Raji (cell line): ENCODE results near the gene TROAP.

ENCODE experiments used
- POLR2A ChIP-seq: IDR thresholded peaks from 2 replicates; pipeline ENCODE4 v1.6.1; 2011; ENCODE audit warnings: low read depth, low read length, control low read depth; ENCODE audit not compliant: insufficient read depth

TROAP gene

DNA sequence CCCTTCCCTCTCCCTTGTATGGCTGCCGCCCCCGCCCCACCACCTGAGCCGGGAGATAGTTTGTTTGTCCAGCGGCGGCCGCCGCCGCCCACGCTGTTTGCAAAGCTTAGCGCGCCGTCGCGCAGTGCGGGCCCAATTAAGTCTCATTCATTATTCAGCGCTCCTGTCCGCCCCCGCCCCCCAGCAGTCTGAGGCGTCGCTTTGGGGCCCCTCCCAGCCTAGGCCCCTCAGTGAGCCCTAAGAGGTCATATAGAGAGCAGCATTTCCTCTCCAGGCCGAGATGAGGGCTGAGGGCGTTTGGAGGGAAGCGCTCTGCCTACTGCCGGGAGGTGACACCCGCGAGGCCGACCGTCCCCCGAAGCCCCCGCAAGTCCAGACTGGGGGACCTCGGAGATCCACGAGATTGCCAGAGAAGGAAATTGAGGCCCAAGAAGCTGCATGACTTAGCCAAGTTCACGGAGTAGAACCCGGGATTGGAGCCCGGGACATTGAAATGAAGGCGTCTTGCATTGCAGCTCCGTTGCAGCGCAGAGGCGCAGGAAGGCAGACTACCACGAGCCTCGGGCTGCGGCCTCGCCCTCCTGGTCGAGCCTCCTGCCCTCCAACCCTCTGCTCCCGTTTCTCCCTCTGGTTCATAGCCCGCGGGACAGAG, 23.7 kb downstream of the TROAP start, which contains the start of gene DNAJC22:
Gene DNAJC22, plus strand, starts transcription at position 230 of the 652 bp plus-strand sequence. CDS start 1,985 bp downstream, outside the sequence.
- TF ChIP-seq POLR2A = no peak

DNA sequence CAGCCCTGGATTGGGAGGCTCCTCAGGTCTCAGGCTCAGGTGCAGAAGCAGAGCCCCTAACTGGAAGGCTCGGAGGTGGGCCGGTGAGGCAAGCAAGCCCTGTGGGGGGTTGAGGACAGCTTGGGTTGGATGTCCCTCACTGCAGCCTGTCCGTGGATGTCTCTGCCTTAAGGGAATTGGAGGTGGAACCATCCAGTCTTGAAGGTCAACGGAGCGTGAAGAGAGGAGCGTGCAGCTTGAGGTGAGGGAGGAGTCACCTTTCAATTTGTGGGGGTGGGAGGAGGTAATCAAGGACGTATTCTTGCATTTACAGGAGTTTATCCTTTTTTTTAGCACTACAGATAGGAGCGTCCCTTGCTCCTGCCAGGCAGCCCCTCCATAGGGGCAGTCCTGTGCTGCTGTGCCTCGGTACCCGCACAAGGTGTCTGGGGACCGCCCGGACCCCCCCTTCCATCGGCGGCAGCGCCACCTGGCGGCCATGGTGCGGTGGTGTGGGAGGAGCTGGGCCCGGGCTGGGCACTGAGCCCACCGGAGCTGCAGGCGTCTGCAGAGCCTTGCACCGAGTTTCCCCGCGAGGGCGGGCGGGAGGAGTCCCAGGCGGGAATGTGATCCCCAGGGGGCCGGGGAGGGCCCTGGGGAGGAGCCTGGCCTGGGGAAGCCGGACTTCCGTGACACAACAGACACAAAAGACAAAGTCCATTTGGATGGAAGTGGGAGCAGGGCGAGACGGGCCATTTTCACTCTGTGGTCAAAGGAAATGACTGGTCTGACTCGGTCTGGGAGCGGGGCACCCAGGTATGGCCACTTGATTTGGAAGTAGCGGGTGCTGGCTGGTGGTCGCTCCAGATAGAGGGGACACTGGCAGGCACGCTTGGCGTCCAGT, 24.5 kb downstream of the TROAP start:
- no peak for TF ChIP-seq POLR2A

DNA sequence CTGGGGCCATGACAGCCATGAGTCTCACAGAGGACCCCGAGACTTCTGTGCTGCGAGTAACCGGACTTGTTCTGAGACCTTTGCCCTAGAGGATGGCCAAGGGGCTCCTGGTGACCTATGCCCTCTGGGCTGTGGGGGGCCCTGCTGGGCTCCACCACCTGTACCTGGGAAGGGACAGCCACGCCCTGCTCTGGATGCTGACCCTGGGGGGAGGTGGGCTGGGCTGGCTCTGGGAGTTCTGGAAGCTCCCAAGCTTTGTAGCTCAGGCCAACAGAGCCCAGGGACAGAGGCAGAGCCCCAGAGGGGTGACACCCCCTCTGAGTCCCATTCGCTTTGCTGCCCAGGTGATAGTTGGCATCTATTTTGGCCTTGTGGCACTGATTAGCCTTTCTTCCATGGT, 25.7 kb downstream of the TROAP start:
- no peak for TF ChIP-seq POLR2A

DNA sequence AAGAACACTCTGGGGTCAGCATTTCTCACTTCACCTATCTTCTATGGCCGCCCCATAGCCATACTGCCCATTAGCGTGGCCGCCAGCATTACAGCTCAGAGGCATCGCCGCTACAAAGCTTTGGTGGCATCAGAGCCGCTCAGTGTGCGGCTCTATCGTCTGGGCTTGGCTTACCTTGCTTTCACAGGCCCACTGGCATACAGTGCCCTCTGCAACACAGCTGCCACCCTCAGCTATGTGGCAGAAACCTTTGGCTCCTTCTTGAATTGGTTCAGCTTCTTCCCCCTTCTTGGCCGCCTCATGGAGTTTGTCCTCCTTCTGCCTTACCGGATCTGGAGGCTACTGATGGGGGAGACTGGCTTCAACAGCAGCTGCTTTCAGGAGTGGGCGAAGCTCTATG, 26.2 kb downstream of the TROAP start:
- no peak for TF ChIP-seq POLR2A

DNA sequence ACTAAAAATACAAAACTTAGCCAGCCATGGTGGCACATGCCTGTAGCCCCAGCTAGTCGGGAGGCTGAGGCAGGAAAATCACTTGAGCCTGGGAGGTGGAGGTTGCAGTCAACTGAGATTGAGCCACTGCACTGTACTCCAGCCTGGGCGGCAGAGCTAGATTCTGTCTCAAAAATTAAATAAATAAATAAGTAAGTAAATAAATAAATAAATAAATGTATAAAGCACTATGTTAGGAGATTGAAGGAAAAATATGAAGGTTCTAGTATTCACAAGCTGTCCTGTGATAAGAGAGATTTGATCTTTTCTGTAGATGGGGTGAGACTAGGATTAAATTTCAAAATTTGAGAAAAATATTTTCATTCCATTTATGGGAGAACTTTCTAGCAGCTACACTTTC, 29.3 kb downstream of the TROAP start:
- TF ChIP-seq POLR2A = no peak

DNA sequence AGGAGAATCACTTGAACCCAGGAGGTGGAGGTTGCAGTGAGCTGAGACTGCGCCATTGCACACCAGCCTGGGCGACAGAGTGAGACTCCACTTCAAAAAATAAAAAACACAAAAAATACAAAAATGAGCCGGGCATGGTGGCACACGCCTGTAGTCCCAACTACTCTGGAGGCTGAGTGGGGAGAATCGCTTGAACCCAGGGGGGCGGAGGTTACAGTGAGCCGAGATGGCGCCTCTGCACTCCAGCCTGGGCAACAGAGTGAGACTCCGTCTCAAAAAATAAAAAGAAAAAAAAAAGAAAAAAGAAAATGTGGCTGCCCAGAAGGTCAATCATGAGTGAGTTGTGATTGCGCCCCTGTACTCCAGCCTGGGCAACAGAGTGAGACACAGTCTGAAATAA, 32.9 kb downstream of the TROAP start:
- no peak for TF ChIP-seq POLR2A

DNA sequence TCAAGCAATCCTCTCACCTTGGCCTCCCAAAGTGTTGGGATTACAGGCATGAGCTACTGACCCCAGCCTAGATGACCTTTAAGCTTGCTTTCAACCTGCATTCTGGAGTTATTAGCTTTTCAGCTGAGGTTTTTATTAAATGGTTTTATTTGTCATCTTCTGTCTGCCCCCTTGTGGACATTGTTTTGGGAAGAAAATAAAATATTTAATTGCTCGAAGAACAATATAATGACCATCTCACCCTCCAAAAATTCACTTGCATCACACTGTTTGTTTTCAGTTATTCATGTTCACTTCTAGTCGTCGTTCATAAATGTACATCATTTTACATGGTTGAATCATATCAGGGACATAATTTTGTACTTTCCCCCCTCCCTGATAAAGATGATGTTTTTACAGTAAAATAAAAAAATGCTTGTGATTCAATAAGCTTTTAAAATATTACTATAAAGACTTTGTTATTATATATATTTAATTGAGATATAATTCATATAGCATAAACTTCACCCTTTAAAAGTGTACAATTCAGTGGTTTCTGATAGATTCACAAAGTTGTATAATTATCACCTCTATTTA, 34.1 kb downstream of the TROAP start:
- TF ChIP-seq POLR2A = no peak

DNA sequence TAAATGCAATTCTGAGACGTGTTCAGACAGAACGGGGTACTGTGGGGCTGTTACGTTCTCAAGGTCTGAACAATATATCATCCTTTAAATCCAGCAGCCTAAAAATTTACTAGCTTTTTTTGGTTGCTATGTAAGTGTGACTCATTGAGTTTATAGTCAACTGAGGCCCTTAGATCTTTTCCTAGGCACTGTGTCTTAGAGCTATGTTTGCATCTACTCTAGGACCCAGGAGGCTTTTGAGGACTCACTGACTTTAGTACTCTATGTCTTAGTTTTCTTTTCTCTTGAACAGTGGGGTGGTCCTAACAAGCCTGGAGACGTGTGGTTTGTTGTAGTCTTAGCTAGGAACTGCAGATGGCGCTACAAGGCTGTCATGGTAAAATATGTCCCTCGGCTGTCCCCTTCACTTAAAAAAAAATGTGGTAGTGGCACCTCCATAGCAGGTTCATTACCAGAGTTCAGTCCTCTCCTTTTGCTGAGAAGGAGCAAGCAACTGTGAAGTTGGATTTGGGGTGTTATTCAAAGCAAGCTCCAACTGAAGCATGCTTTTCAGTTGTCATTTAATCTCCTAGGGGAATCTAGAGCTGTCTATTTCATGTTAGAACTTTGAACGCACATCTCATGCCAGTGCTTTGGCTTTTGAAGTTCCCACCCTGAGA, 35.6 kb downstream of the TROAP start:
- no peak for TF ChIP-seq POLR2A

DNA sequence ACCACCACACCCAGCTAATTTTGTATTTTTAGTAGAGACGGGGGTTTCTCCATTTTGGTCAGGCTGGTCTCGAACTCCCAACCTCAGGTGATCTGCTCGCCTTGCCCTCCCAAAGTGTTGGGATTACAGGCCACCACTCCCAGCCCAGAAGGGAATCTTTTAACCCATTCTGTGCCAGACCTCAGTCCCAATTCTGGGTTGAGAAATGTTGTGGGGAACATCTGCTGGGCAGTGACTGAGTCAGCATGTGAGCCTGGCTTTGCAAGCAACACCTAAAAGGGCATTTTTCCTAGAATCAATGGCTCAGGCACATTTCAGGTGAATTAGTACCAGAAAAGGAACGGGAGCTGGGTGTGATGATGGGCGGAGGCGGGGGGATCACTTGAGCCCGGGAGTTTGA, 36.6 kb downstream of the TROAP start:
- no peak for TF ChIP-seq POLR2A

DNA sequence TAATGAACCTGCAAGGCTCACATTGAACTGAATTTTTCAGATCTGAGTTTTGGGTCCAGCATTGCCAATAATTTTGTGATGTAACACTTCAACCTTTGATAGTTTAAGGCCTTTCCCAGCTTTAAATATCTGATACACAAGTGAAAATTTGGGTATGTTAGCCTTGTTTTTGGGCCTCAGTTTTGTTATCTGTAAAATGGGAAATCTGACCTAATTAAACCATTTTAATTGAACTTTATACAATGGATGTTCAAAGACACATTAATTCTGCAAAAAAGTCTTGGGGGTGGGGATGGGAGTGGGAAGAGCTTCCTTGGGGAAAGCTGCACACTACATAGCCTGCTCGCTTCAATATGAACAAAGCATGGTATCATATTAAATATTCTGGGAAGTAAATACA, 39.0 kb downstream of the TROAP start:
- no peak for TF ChIP-seq POLR2A

DNA sequence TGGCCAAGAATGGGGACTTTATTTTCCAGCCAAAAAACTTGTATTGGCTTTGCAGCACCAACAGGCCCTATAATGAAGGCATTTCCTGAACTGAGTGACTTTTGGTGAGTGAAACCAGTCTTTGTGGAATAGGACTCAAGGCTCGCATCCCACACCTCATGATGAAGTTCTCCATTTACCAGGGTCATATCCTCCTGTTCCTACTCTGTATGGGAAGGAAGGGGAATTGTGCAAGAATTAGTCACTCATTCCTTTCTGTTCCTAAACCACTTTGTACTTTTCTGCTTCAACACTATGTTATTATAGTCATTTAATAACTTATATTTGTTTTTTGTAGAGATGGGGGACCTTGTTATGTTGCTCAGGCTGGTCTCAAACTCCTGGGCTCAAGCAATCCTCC, 41.9 kb downstream of the TROAP start:
- TF ChIP-seq POLR2A = no peak

DNA sequence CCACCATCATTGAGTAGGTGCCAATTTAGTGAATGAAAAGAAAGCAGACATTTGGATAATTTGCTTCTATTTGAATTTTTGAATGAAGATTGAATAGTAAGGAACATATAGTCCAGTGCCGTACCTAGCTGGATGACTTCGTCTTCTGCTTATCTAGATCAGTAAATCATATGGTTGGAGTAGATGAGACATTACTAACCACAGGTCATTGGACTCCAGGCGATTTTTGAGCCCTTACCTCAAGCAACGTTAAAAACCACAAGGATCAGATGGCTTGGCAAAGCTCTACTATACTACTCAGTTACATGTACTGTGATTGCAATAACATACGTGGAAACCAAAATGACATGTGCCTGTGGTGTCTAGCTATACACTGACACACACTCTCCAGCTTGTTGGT, 42.5 kb downstream of the TROAP start:
- TF ChIP-seq POLR2A = 0 out of 2 replicates have a peak, but pooled peaks have one; percentile 7

DNA sequence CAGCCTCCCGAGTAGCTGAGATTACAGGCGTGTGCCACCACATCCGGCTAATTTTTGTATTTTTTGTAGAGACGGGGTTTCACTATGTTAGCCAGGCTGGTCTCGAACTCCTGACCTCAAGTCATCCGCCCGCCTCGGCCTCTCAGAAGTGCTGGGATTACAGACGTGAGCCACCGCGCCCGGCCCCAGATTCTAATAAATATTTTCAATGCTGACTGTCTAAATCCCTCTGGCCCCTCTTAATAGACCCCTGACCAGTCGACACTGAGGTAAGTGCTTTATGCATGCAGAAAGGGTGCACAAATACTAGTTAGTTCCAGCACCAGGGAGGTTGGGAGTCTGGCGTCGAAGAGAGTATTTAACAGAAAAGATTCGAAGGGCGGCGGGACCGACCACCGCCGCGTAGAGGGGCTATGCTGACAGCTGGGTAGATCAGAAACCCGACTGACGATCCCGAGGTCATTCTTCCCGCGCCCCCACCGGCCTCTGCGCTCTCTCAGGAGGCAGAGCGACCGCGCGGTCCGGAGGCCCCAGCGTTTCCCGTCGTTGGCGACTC, 43.1 kb downstream of the TROAP start:
- TF ChIP-seq POLR2A = no peak

DNA sequence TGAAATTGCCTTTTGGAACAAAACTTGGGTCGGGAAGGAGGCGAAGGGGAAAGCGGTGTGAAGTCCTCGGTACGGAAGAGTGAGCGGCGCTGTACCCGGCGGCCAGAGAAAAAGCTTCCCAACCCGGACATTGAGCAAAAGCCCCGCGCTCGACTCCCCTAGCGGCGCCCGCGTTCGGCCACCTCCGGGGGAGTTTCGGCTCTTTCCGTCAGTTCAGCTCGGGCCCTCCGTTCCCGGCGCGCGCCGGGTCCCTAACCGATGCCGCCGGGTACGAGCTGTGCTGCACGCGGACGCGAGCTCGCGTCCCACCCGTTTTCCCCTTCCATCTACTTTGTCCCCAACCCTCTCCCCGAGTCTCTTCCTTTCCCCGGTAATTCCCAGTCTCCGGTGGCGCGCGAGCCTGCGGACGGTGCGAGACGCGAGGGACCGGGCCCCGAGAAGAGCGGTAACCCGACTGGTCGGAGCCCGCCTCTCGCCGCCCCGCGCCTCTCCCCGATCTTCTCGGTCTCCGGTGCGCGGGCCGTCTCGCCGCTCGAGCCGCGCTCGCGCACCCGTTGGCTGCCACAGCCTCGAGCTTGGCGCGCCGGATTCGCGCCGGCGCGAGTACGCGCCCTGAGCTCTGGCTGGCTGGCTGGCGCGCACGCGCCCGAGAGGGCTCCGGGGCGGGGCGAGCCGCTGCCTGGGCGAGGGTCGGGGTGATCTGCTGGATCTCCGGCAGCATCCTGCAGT, 43.8 kb downstream of the TROAP start:
- TF ChIP-seq POLR2A = peak; percentile 60
